ENCODE measurements around the gene DMBT1. TPM values are rescaled to one million over a fixed set of nuclear protein-coding genes. Genes with fewer than 3 reads are reported as not detected.
"Not testable (repeated sequence)": the region's sequence is repeated elsewhere in the genome, so short reads cannot be mapped to it uniquely, and the experiment has no call there.

DMBT1 gene
- total and polyA plus RNA-seq, 2 experiments from 2014 or later, result not detected

DNA sequence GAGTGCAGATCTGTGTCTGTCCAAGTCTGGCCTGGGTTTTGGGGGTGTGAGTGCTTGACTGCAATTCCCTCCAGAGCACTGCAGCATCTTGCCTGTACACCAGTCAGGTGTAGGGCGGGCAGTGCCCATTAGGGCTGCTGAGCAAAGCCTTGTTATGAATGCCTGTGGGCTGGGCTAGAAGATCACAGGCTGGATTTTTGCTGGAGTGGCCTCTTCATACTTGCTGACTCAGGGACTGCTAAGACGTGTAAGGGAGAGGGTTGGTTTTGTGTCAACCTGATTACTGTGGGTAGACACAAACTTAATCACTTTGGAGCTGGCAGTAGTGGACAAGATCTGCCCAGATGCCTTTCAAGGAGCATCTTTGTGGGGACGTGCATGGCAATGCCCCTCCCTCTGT is 29.6 kb downstream of the DMBT1 start:
- Histone ChIP-seq H3K27me3 (no peaks in the 10 kb centered on the region), H3K9me3 (ENCODE audit: low read depth) (no peaks in the 10 kb centered on the region), H3K4me1 (ENCODE audit: low read depth) (no peaks in the 10 kb centered on the region), H3K36me3 (no peaks in the 10 kb centered on the region), H3K27ac (no peak overlapping the region), H3K4me3 (no peak overlapping the region)
- no peak for DNase-seq (ENCODE audit: low read depth in 1 of 2, low spot score in 1 of 2)
- TF ChIP-seq CTCF (IDR thresholded peaks at IDR 0.05; ENCODE audit: low read depth, low read length), result no peak

GRCh38 chr10:122591736-122592135 is 31.2 kb downstream of the DMBT1 start:
- Histone ChIP-seq H3K27me3 (no peaks in the 10 kb centered on the region), H3K4me3 (no peak overlapping the region), H3K4me1 (ENCODE audit: low read depth) (no peaks in the 10 kb centered on the region), H3K9me3 (ENCODE audit: low read depth) (no peaks in the 10 kb centered on the region), H3K36me3 (no peaks in the 10 kb centered on the region), H3K27ac (no peak overlapping the region)
- no peak for DNase-seq (ENCODE audit: low read depth in 1 of 2, low spot score in 1 of 2)
- TF ChIP-seq CTCF (IDR thresholded peaks at IDR 0.05; ENCODE audit: low read depth, low read length), result no peak

DNA sequence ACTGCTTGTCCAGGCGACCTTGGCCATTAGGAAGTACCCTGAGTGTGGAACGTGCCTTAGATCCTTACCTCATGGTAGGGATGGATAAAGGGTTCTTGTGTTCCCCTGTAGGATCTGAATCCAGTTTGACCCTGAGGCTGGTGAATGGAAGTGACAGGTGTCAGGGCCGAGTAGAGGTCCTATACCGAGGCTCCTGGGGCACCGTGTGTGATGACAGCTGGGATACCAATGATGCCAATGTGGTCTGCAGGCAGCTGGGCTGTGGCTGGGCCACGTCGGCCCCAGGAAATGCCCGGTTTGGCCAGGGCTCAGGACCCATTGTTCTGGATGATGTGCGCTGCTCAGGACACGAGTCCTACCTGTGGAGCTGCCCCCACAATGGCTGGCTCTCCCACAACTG is 31.6 kb downstream of the DMBT1 start:
- no peaks in the 10 kb centered on the region for H3K36me3 ChIP-seq
- H3K27me3 ChIP-seq, result no peaks in the 10 kb centered on the region
- H3K27ac ChIP-seq, result no peak overlapping the region
- no peak for DNase-seq (ENCODE audit: low read depth in 1 of 2, low spot score in 1 of 2)
- no peaks in the 10 kb centered on the region for H3K9me3 ChIP-seq (ENCODE audit: low read depth)
- no peak for TF ChIP-seq CTCF (IDR thresholded peaks at IDR 0.05; ENCODE audit: low read depth, low read length)
- no peaks in the 10 kb centered on the region for H3K4me1 ChIP-seq (ENCODE audit: low read depth)
- no peak overlapping the region for H3K4me3 ChIP-seq

DNA sequence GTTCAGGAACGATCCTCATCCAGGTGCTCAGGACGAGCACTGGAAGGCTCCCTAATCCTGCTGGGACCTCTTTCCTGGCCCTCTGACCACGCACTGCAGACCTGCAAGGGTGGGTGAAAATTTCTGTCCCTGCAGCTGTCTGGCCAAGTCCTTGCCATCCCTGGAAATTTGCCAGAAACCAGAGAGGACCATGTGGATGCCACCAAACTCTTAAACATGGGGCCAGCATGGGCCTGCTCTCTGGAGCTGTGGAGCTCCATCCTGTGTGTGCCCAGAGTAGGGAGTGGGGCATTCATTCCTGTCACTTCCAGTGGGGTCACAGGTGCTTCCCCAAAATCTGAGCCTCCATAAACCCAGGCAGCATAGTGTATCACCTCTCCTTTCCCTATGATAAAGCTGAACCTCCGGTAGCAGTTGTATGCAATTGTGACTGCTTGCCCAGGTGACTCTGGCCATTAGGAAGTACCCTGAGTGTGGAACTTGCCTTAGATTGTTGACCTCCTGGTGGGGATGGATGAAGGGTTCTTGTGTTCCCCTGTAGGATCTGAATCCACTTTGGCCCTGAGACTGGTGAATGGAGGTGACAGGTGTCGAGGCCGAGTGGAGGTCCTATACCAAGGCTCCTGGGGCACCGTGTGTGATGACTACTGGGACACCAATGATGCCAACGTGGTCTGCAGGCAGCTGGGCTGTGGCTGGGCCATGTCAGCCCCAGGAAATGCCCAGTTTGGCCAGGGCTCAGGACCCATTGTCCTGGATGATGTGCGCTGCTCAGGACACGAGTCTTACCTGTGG is 57.1 kb downstream of the DMBT1 start:
- TF ChIP-seq CTCF (IDR thresholded peaks at IDR 0.05; ENCODE audit: low read depth, low read length), result no peak
- Histone ChIP-seq H3K27me3 (no peaks in the 10 kb centered on the region), H3K4me1 (ENCODE audit: low read depth) (no peaks in the 10 kb centered on the region), H3K9me3 (ENCODE audit: low read depth) (no peaks in the 10 kb centered on the region), H3K36me3 (no peaks in the 10 kb centered on the region), H3K27ac (no peak overlapping the region), H3K4me3 (no peak overlapping the region)
- DNase-seq (ENCODE audit: low read depth in 1 of 2, low spot score in 1 of 2), result no peak

GRCh38 chr10:122618461-122619165 is 58.1 kb downstream of the DMBT1 start:
- H3K9me3 ChIP-seq (ENCODE audit: low read depth), result no peaks in the 10 kb centered on the region
- DNase-seq (ENCODE audit: low read depth in 1 of 2, low spot score in 1 of 2), result no peak
- no peak overlapping the region for H3K4me3 ChIP-seq
- TF ChIP-seq CTCF (IDR thresholded peaks at IDR 0.05; ENCODE audit: low read depth, low read length), result no peak
- H3K4me1 ChIP-seq (ENCODE audit: low read depth), result no peaks in the 10 kb centered on the region
- no peaks in the 10 kb centered on the region for H3K27me3 ChIP-seq
- no peak overlapping the region for H3K27ac ChIP-seq
- no peaks in the 10 kb centered on the region for H3K36me3 ChIP-seq

DNA sequence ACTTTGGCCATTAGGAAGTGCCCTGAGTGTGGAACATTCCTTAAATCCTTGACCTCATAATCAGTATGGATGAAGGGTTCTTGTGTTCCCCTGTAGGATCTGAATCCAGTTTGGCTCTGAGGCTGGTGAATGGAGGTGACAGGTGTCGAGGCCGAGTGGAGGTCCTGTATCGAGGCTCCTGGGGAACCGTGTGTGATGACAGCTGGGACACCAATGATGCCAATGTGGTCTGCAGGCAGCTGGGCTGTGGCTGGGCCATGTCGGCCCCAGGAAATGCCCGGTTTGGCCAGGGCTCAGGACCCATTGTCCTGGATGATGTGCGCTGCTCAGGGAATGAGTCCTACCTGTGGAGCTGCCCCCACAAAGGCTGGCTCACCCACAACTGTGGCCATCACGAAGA is 60.4 kb downstream of the DMBT1 start:
- not testable (repeated sequence) for H3K9me3 ChIP-seq (ENCODE audit: low read depth); DNase-seq (ENCODE audit: low read depth in 1 of 2, low spot score in 1 of 2); H3K4me1 ChIP-seq (ENCODE audit: low read depth); H3K27ac ChIP-seq; H3K36me3 ChIP-seq; H3K27me3 ChIP-seq; H3K4me3 ChIP-seq

Measured in cardiac muscle cell (in vitro differentiated cells and primary cell).